ENCODE data around the gene SLC1A7. TPM values are rescaled to one million over a fixed set of nuclear protein-coding genes. Genes with fewer than 3 reads are reported as not detected.

Gene SLC1A7
- total and polyA plus RNA-seq, 3 donors from 2014 or later, result 0.32 to 1.2 (median 0.47) TPM

GRCh38 chr1:53141487-53142055 lies 867 bp downstream of the SLC1A7 start:
- Histone ChIP-seq H3K9me3 (no peaks in the 10 kb centered on the region), H3K4me1 (peaks cover 15% of the 10 kb centered on the region), H3K27me3 (no peaks in the 10 kb centered on the region), H3K4me3 (no peak overlapping the region), H3K36me3 (ENCODE audit: low read depth, missing control alignments) (no peaks in the 10 kb centered on the region), H3K27ac (no peak overlapping the region)
- 86 to 90% methylated on average over 14 of the region's 15 CpGs for WGBS, 2 donors
- intact Hi-C loops (cut with DNase I; ENCODE audit: low total_unique reads), result no loop called here
- DNase-seq, result no peak
- TF ChIP-seq CTCF (IDR thresholded peaks at IDR 0.05) (no peak), POLR2A (IDR thresholded peaks at IDR 0.05) (no peak)

- peaks cover 15% of the 10 kb centered on the region for H3K4me1 ChIP-seq
- H3K4me3 ChIP-seq, result no peak overlapping the region
- H3K36me3 ChIP-seq (ENCODE audit: low read depth, missing control alignments), result no peaks in the 10 kb centered on the region
- H3K27ac ChIP-seq, result peak overlapping the region in 1 of 2 donors; percentile 39
- no peaks in the 10 kb centered on the region for H3K27me3 ChIP-seq
- intact Hi-C loops (cut with DNase I; ENCODE audit: low total_unique reads), result no loop called here
- no peaks in the 10 kb centered on the region for H3K9me3 ChIP-seq
- TF ChIP-seq CTCF (IDR thresholded peaks at IDR 0.05), result no peak
- TF ChIP-seq POLR2A (IDR thresholded peaks at IDR 0.05), result no peak
- no peak for DNase-seq
- WGBS, 2 donors, result 68 to 71% methylated on average over 3 of the region's 3 CpGs
Measured at GRCh38 chr1:53140451-53140850, 2.0 kb downstream of the SLC1A7 start.

GRCh38 chr1:53139951-53140361 lies 2.5 kb downstream of the SLC1A7 start:
- peaks cover 15% of the 10 kb centered on the region for H3K4me1 ChIP-seq

GRCh38 chr1:53138991-53139884 lies 3.2 kb downstream of the SLC1A7 start:
- TF ChIP-seq CTCF (IDR thresholded peaks at IDR 0.05) (no peak), POLR2A (IDR thresholded peaks at IDR 0.05) (no peak)
- H3K27ac ChIP-seq, result peak overlapping the region in 1 of 2 donors; percentile 27
- no peaks in the 10 kb centered on the region for H3K9me3 ChIP-seq
- H3K4me1 ChIP-seq, result peaks cover 15% of the 10 kb centered on the region
- no peaks in the 10 kb centered on the region for H3K27me3 ChIP-seq
- H3K4me3 ChIP-seq, result no peak overlapping the region
- intact Hi-C loops (cut with DNase I; ENCODE audit: low total_unique reads), result no loop called here
- DNase-seq, result no peak
- 81 to 100% methylated on average over 6 to 8 of the region's 8 CpGs for WGBS, 2 donors
- no peaks in the 10 kb centered on the region for H3K36me3 ChIP-seq (ENCODE audit: low read depth, missing control alignments)

More at GRCh38 chr1:53139951-53140361, 2.5 kb downstream of the SLC1A7 start:
- no peaks in the 10 kb centered on the region for H3K9me3 ChIP-seq
- no peaks in the 10 kb centered on the region for H3K36me3 ChIP-seq (ENCODE audit: low read depth, missing control alignments)
- TF ChIP-seq POLR2A (IDR thresholded peaks at IDR 0.05) (no peak), CTCF (IDR thresholded peaks at IDR 0.05) (no peak)
- intact Hi-C loops (cut with DNase I; ENCODE audit: low total_unique reads), result no loop called here
- peak overlapping the region in 1 of 2 donors; percentile 39 for H3K27ac ChIP-seq
- H3K4me3 ChIP-seq, result no peak overlapping the region
- DNase-seq, result no peak
- H3K27me3 ChIP-seq, result no peaks in the 10 kb centered on the region

Data from testis (tissue), 3 donors.